ENCODE measurements around the gene CNKSR2.

CNKSR2 gene

DNA sequence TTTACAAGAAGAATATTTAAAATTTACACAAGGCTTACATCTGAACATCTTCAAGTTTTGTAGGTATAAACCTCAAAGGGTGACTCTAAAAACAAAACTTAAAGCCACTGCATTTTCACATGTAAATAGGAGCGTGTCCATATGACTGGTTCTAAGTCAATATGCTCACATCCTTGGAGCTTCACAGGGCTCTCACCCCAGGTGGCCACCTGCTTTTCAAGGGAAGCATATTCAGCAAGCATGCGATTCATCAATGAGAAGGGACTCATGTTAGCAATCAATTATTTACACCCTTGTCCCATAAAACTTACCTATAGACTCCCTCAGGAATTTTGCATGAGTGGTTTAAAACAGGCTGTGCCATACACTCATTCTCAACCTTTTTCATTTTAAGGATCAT lies 301.7 kb downstream of the CNKSR2 start:
- DNase-seq (ENCODE audit: low read depth), result no peak

GRCh38 chrX:21678048-21678612 lies 303.9 kb downstream of the CNKSR2 start:
- DNase-seq (ENCODE audit: low read depth), result no peak

- no peak for DNase-seq (ENCODE audit: low read depth)
These were observed 309.7 kb downstream of the CNKSR2 start for GRCh38 chrX:21683941-21684340.

DNA sequence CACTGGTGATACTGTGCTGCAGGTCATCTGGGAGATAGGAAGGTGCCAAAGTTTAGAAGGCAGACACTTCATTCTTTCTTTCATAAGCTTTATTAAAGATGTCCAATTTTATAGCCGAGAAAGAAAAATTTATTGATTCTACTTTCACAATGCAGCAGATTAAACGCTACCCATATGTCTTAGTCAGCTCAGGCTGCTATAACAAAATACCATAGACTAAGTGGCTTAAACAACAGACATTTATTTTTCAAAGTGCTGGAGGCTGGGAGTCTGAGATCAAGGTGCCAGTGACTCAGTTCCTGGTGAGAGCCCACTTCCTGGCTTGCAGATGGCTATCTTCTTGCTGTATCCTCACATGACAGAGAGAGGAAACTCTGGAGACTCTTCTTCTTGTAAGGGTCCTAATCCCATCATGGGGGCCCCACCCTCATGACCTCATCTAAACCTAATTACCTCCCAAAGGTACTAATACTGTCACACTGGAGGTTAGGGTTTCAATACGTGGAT lies 317.3 kb downstream of the CNKSR2 start:
- no peak for DNase-seq (ENCODE audit: low read depth)

DNA sequence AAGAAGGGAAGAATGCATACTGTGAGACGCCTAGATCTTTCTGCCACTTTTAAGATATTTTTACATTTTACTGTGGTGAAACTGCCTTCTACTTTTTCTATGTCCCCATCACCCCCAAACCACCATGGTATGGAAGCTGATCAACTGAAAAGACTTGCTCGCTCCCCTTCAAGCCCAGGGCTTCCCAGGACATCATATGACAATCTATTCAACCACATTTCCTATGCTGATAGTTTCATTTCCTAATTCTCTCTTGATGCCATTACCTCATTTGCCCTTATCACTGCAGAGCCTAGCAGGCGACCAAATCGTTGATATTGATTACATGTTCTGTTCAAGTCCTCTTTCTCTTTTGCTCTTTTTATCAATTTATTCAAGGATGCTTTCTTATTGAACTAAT lies 324.1 kb downstream of the CNKSR2 start:
- no peak for DNase-seq (ENCODE audit: low read depth)

DNA sequence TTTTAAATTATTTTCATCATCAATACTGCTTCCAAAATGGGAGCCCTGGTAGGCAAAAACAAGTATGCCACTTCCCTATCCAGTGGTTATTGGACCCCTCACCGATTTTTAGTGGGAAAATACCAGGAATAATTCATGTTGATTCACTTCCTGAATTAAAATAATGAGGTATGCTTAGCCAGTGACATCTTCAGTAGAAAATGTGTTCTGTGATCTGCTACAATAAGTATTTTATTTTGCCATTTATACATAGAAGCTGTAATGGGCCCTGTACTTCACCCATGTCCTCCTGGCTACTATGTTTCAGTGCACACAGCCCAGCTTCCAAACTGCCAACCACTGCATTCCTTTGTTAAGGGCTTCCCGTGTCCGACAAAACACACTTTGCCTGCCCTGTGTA lies 324.9 kb downstream of the CNKSR2 start:
- no peak for DNase-seq (ENCODE audit: low read depth)

GRCh38 chrX:21700275-21700674 lies 326.1 kb downstream of the CNKSR2 start:
- no peak for DNase-seq (ENCODE audit: low read depth)

DNA sequence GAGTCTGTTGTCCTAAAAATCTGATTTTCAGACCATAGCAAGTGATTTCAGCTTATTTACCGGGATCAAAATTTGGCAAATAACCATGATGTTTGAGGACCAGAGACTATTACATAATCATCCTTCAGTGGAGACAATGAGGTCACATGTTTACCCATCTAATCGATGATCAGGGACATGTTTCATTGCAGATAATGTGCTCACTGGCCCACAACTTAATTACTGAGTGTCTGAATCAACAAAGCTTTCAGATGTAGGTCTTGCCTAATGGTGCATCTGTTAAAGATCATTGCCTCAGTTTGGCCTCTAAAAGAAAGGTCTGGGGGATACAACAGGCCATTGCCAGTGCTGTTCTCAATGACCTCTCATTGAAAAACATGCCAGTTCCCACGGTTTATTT lies 326.7 kb downstream of the CNKSR2 start:
- DNase-seq (ENCODE audit: low read depth), result no peak

DNA sequence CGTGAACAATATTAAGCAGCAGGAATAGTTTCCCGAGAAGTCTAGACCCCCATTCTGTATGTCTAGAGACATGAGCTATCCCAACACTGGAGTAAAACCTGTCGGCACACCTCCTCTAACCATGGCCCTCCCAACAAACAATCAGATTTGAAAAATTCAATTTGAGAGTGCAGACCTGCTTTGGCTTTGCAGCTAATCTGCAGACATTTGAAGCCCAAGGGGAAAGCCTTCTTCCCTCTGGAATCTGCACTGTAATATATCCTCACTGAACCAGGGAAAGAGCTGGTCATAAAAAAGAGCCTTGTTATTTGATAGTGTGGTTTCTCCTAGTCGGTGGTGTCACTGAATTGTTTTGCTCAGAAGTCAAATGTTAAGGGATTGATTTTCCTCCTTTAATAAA lies 328.5 kb downstream of the CNKSR2 start:
- DNase-seq (ENCODE audit: low read depth), result no peak

Data from activated T-cell treated with anti-CD3 and anti-CD28 coated beads for 24 hours (primary cell).